Effector CD8-positive, alpha-beta T cell (primary cell): ENCODE measurements around the gene MUC12.

Experiments
- DNase-seq: peaks from one replicate; lab custom pipeline; 2025; lab: John Stamatoyannopoulos, UW

Gene MUC12

DNA sequence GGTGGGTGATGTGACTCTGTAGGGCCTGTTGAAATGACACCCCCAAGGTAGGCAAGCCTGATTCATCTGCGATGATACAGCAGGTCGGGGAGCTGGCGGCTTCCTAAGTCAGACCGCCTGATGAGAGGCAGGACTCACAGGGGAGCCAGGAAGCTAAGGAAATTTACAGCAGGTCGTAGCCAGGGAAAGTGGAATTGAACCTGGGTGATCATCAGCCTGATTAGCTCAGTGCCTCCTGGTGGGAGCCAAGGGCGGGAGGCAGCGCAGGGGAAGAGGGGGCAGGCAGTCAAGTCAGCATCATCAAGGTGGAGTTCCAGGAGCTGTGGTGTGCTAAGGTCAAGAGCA is 97.4 kb downstream of the MUC12 start:
- no peak for DNase-seq

DNA sequence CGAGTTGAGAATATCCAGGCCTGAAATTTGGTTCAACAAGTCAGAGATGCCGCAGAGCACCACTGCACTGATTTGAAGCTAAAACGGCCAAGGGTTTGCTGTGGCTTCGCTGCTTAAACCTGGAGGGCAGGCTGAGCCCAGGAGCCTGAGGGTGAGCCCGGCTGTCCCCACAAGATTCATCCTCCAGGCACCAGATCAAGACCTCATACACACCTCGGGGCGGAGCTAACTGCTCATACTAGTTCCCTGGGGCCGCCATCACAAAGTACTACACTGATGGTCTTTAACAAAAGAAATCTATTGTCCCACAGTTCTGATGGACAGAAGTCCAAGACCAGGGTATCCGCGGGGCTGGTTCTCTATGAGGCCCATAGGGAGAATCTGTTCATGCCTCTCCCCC is 99.0 kb downstream of the MUC12 start:
- DNase-seq = no peak
